GM18508 (cell line): ENCODE results near the gene KRT80.

Source experiments
- ATAC-seq: cut with Tn5 transposase; IDR thresholded peaks from one replicate; pipeline ENCODE4 v1.9.1; 2021; ENCODE audit warnings: moderate number of reproducible peaks; ENCODE audit not compliant: insufficient read depth, unreplicated experiment

The KRT80 gene

DNA sequence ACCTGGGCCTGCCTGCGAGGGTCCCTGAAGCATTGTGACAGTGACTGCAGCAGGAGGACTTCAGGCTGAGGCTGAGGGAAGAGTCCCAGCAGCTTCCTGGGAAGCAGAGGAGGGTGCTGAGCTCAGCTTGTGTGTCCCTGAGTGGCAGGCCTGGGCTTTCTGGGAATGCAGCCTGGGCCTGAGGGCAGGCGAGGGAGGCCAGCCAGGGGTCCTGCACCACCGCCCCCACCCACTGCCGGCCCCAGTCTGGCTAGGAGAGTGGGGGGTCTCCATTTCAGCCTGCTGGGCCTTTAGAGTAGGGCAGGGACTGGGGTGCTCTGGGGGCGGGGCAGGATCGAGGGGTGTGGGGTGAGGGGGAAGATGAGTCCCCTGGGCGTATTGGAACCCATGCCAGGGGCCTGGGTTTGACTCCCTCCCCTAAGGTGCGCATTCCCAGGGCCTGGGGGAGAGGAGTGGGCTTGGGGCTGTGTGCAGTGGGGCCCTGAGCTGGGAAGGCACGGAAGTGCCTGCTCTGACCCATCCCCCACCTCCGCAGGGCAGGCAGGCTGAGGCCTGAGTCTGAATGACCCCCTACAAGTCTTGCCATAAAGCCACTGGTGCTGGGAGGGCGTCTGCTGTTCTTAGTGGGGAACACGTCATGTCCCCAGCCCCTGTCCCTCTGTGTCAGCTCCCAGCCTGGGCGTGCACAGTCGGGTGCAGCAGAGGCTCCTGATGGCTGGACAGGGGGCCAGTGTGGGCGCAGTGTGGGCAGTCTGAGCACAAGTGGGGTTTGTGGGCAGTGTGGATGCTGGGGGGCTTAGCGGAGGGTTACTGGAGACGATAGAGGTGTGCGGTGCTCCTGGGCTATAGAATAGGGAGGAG, 46.4 kb downstream of the KRT80 start:
- no peak for ATAC-seq

DNA sequence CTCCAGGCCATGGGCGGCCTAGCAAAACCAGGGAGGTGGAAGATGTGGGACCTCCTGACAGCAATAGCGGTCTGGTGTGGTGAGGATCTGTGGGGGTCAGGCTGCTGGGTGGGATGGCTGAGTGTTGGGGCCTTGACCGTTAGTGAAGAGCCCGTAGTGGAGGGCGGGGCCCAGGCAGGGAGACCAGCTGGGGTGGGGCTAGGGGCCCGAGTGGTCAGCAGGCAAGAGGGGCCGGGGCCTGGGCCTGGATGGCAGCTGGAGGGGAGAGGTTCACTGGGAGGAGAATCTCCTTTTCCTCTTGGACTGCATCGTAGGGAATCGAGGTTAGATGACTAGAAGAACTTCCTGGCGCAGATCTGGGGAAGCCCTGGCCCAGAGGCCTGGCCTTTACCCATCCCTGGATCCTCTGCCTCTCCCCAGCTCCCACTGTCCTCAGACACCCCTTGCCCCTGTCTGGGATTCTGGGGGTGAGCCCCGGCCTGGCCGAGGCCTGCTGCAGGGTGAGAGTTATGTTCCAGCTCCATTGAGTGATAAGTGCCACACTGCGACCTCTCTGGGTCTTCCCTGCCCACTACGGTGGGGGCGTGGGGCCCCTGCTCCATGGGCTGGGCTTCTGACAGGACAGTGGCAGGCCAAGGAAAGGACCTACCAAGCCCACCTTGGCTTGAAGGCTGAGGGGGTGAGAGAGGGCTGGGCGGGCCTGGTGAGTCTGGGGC, 47.1 kb downstream of the KRT80 start:
- no peak for ATAC-seq

DNA sequence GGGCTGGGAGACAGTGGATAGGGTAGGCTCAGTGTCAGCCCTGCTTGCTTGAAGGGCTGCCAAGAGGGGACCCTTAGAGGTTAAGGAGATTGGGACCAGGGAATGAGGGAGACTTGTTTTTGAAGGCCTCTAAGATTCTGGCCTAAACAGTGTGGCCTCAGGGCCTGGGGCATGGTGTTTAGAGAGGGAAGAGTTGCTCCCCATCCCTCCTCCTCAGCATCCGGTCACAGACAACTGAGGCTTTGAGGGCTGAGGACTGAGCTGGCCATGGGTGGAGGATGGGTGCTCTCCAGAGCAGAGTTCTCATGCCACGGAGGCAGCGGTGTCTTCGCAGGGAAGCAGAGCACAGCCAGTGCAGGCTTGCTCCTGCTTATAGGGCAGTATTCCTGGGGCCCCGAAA, 49.4 kb downstream of the KRT80 start:
- no peak for ATAC-seq

DNA sequence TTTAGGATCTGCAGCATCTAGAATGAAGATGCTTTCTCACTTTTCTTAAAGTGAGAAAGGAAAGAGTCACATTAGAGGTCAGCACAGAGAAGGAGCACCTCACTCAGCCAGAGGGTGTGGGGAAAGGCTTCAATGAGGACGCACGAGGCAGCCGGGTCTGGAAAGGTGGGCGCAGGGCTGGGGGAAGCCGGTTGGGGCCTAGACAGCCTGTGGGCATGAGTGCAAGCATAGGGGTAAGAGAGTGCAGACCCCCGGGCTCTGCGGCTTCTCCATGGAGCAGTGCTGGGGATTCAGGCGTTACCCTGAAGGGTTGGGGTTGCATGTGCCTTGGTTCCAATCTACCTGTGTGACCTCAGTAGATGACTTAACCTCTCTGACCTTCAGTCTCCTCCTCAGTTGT, 49.9 kb downstream of the KRT80 start:
- ATAC-seq, result no peak

DNA sequence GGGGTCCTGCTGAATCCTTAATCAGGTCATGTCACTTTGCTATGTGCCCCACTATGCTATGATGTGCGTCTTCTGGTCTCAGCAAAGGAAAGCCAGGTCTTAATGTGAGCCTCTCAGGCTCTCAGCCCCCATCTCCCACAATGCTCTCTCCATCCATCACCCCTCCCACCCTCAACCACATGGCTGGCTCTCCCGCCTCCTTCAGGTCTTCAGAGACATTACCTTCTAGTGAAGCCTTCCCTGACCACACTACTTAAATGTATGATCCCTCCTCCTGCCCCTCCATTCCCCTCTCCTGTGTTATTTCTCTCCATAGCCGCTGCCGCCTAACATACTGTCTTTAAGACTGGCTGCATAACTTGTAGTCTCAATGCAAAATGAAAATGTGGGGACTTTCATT, 50.5 kb downstream of the KRT80 start:
- no peak for ATAC-seq

DNA sequence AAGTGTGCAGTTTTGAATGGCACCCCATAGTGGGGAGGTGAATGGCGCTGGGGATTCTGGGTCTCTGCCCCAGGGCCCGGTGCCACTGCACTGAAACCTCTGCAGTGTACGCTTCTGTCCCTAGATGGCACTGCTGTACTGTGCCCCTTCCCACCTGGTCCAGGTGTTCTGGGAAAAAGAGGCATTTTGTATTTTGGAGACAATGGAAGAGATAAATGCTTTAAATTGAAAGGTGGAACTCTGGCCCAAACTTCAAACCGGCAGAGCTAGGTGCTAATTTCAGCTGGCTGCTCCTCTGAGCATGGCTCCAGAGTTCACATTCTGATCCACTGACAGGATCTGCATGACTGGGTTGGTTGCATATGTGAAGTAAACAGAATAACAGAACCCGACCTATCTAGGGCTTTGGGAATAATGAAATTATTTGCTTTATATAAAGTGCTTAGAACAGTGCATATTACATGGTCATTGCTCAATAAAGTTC, 52.2 kb downstream of the KRT80 start:
- no peak for ATAC-seq

DNA sequence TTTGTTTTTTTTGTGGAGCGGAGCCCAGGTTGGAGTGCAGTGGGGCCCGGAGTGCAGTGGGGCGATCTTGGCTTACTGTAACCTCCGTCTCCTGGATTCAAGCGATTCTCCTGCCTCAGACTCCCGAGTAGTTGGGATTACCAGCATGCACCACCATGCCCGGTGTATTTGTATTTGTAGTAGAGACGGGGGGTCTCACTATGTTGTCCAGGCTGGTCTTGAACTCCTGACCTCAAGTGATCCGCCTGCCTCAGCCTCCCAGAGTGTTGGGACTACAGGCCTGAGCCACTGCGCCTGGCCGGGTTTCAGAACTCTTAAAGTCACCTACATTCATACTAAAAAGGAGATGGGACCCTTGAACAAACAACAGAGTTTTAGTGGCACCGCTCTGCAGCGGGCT, 52.7 kb downstream of the KRT80 start:
- no peak for ATAC-seq

DNA sequence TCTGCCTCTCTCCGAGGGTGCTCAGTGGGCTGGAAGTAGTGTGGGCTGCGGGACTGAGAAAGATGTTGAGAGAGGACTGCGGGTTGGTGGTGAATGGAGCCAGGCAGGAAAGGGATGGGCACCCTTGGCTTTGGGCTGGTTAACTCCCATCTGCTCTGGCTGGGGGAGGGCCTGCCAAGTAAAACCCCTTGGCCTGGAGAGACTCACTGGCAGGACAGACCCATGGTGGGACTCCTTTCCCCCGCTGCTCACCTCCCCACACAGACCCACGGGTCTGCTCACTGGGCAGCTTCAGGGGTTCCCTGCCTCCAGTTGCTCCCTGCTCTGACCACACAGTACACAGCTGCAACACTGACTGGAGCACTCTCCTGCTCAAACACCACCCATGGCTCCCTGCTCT, 54.1 kb downstream of the KRT80 start:
- ATAC-seq, result no peak

DNA sequence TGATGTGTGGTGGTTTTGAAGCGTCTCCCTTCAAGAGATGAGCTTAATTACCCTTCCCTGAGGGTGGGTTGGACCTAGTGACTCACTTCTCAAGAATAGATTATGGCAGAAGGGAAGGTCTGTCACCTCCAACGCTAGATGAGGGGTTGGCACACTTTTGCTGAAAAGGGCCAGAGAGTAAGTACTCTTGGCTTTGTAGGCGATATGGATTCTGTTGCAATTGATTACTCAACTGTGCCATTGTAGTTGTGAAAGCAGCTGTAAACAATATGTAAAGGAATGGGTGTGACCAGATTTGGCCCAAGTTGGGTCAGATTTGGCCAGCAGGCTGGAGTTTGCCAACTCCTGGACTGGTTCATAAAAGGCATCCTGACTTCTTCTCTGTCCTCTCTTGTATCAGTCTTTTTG, 59.1 kb downstream of the KRT80 start:
- no peak for ATAC-seq

DNA sequence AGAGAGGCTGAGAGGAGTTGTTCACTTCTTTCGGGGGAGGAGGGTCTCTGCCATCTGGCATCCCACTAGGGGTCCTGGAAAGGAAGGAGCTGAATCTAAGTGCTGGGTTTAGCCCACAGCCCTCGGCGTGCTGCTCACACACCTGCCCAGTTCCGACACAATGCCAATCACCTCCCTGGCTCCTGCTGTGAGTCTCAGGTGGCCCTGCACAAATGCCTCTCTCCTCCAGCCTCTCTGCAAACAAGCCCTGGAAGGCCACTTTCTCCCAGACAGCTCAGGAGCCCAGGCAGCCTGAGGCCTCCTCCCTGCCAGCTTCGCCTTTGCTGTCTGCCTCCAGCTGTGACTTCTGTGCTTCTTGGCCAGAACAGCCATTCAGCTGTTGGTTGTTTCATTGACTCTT, 61.1 kb downstream of the KRT80 start:
- no peak for ATAC-seq

DNA sequence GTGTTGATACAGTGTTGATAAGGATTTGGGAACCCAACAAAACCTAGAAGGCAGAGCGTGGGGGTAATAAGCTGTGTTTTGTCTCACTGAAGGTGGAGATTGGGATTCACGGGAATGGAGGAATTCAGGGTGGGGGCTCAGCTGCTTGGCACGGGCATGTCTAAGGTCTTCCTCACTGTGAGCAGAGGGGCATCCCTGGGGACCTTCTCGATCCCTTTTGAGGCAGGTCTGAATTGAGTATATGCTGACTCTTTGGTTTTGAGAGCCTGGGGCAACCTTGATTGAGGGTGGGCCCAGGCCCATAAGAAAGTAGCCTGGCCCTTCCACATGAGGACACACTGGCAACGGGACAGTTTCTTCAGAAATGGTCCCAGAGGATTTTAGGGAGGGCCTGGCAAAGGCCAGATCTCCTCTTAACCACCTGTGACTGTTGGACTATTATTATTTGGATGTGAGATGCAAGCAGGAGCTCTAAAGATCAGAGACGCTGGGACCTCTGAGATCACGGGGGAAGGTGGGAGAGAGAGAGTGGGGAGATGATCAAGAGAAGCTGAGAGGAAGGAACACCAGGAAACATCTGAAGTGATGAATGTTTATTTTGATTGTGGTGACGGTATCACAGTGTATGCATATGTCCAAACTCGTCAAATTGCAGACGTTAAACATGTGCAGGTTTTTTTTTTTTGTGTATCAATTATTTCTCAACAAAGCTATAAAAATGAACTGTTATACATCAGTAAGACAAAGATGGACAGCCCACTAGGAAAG, 63.9 kb downstream of the KRT80 start:
- ATAC-seq, result no peak

DNA sequence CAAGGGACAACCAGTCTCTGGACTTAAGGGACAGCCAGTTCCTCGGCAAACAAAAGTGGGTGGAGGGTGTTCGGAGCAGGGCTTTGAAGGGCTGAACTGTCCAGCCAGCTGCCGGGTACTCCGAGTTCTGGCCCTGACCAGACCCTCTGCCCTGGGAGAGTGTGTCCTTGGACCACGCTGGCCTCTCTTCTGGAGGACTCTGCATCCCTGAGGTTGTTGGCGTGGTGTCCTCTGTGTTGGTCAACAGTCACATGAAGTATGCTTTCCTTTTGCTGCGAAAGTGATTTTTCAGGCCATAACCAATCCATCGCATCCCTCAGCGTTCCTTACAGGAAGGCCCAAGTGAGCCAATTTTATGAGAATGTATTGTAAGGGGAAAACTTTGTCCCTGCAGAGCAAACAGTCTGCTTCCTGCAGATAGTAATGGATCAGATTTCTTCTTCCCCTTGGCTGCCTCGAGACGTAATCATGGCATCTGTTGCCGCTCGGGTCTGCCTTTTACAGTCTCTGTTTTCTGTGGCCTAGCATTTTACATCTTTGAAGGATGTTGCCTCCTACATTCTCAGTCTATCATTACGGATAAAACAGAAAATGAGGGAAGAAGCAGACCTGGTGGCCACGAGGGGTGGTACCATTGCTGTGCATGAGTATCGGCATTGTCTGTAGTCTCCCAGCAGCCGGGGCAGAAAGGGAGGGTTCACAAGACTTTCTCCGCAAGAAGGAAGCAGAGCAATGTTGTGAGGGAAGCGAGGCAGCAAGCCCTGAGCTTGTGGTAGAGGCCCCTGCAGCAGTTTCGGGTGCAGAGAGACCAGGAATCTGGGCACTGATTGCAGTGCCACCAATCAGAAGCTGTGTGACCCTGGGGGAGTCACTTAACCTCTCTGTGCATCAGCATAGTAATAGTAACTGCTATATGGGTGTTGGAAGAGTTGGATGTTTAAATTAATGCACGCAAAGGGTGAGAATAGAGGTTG, 64.9 kb downstream of the KRT80 start:
- ATAC-seq, result no peak

DNA sequence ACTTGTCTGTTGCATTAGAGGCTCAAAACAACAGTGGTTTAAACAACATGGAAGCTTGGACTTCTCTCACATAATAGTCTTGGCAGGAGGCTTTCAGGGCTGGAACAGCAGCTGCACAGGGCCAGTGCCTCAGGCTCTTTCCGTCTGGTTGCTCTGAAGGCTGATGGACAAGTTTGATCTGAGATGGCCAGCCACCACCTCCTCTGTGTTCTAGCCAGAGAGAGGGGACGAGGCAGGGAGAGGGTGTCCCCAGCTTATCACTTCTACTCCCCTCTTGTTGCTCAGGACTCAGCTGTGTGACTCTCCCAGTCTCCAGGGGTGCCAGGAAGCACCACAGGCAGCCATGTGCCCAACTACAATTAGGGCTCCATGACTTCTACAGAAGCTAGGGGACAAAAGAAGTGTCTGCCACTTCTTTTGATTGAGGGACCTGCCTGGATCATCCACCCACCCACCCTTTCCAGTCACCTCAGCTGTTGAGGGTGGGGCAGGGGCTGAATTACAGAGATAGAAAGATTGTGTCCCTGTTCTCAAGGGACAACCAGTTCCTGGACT, 65.7 kb downstream of the KRT80 start:
- ATAC-seq, result no peak

DNA sequence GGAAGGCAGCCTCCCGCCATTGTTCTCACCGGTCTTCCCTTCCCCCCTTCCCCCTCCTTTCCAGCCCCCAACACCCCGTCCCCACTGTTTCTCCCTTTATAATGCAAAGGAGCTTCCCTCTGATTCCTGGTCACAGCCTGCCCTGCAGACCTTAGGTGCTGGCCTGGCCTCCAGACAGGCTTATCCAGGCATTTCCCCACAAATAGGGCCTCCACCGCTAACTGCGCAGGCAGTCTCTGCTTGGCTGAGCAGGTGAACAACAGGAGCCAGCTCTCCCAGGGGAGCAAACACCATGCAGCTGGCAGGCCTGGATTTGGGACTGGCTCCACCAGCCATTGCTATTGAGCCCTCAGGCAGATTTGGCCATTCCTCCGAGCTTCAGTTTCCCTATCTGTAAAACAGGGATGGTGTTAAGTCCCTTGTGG, 66.3 kb downstream of the KRT80 start:
- no peak for ATAC-seq

DNA sequence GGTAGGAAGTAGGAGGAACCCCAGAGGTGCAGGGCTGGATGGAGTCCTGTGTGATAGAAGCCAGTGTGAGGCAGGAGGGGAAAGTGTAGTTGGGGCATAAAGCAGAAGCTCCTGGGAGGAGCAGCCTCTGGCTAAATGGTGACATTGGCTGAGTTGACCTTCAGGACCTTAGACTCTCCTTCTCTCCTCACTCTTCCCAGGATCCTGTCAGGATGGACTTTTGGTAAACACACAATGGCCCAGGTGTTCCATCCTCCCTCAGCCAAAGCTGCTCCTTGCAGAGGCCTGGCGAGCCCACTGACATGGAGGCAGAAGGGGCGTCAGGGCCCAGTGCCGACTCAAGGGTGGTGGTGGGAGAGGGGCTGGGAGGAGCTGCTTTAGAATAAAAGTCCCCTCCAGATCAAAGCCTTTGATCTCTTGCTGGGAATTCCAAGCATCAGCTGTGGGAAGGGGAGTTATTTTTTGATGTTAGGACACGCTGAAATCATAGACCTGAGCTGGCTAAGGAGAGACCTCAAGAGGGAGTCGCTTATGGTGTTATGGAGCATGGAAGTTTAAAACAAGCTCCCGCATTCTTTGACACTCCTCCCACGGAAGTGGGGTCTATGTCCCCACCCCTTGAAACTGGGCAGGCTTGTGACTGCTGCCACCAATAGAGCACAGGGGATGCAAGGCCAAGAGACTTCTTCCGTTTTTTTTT, 68.2 kb downstream of the KRT80 start:
- ATAC-seq, result no peak

DNA sequence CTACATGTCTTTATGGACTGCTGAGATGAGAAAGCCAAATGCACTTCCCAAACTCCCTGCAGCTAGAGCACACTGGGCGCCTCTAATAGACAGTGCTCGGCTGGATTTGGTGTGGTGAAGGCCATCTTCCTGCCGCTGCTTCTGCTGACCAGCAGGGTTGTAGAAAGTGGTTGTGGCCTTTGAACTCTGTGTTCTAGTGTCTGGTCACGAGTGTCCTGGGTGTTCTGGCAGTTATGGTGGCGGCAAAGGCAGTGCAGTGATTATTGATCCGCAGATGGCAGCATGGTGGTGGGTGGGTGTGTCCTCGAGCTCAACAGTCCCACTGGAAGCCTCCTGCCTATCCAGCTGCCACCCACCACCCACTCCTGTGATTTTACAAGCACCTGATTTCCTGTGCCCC, 68.9 kb downstream of the KRT80 start:
- ATAC-seq, result no peak

DNA sequence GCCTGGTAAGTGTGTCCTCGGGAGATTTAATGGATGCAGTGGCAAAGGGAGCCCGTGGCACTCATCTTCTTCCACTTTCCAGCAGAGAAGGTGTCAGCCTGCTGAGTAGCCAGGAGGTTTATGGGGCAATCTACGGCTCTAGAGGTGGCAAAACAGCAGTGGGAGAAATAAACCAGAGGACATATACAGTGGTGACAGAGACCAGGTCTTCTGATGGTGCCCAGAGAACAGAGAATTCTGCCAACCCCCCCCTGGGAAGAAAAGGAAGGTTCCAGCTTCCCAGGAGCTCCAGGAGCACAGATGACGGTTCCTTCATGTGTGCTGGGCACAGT, 69.3 kb downstream of the KRT80 start:
- no peak for ATAC-seq

DNA sequence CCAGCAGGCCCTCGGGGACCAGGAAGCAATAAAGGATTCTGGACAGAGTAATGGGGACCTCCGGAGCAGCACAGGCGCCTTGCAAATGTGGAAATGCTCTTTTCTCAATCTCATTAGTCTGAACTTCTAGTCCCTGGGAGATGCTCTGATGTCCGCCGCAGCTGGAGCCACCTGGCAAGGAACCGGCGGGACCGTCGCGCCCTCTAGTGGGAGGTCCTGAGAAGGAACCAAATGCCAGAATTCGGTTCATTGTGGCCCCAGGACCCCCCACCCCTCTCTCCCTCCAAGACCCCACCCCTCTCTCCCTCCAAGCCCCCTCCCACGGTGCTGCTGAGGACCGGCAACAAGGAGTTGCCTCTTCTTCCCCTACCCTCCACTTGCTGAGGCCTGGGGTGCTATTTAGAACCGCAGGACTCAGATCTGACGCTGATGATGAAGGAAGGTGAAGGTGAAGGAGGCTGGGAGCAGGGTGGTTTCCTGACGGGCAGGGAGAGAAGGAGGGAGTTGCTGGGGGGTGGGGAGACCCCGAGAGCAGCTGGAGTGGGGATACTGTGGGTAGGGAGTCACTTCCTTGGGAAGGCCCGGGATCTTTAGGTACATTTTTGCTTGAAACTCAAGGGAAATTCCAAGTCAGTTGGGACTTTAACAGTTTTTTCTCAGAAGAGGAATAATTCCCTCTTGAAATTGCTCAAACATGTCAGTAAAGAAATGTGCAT, 69.8 kb downstream of the KRT80 start:
- ATAC-seq, result no peak
